HL-60 (cell line): ENCODE results near the gene ENO4.

Experiments
- CTCF ChIP-seq: IDR thresholded peaks from one replicate; pipeline ENCODE4 v1.5.1; 2011; ENCODE audit warnings: low read length, control low read depth, inconsistent platforms; ENCODE audit not compliant: insufficient read depth
- GABPA ChIP-seq: IDR thresholded peaks from 2 replicates; pipeline ENCODE4 v1.6.1; 2012; ENCODE audit warnings: low read depth
- REST ChIP-seq: IDR thresholded peaks from 2 replicates; pipeline ENCODE4 v1.6.1; 2012; ENCODE audit warnings: low read depth; ENCODE audit not compliant: insufficient replicate concordance

GRCh38 chr10:116926426-116926825, 77.1 kb downstream of the ENO4 start:
- TF ChIP-seq CTCF (no peak), GABPA (no peak), REST (no peak)
